CD14-positive monocyte (primary cell): ENCODE data around the gene IQSEC3. TPM values are rescaled to one million over a fixed set of nuclear protein-coding genes. Genes with fewer than 3 reads are reported as not detected.
"Not testable (repeated sequence)": the region's sequence is repeated elsewhere in the genome, so short reads cannot be mapped to it uniquely, and the experiment has no call there.

Experiments
- DNase-seq, 3 donors: peaks; one replicate each; pipeline ENCODE4 v3.0.0-alpha.2; 2011 to 2022
- H2AFZ ChIP-seq: 2 replicates; pipeline ENCODE4 v1.6.0; 2012; ENCODE audit warnings: mild to moderate bottlenecking, low read depth, low read length, inconsistent platforms; ENCODE audit not compliant: insufficient read depth, poor library complexity, severe bottlenecking
- H3K27ac ChIP-seq, 2 donors: 1 replicate in 1 of 2; 2 replicates in 1 of 2; pipeline ENCODE4 v1.5.1; 2012 to 2013; ENCODE audit warnings: low read length in 2 of 2, control low read depth in 1 of 2, inconsistent platforms in 1 of 2, low read depth in 1 of 2, mild to moderate bottlenecking in 1 of 2
- H3K27me3 ChIP-seq, 2 donors: one replicate each; pipeline versions ENCODE4 v1.6.0 to v1.6.1; 2011 to 2013; ENCODE audit warnings: low read length in 2 of 2; ENCODE audit not compliant: control insufficient read depth in 2 of 2, insufficient read depth in 2 of 2
- H3K36me3 ChIP-seq, 2 donors: replicated peaks in 1 of 2; 1 replicate in 1 of 2; 2 replicates in 1 of 2; pipeline versions ENCODE4 v1.5.1 to v1.6.1; 2012 to 2013; ENCODE audit warnings: low read length in 2 of 2, control low read depth in 1 of 2, inconsistent platforms in 1 of 2, mild to moderate bottlenecking in 1 of 2; ENCODE audit not compliant: insufficient read depth in 2 of 2, control insufficient read depth in 1 of 2
- H3K4me1 ChIP-seq, 2 donors: 1 replicate in 1 of 2; 2 replicates in 1 of 2; pipeline versions ENCODE4 v1.5.1 to v1.6.1; 2012 to 2013; ENCODE audit warnings: low read length in 2 of 2, control low read depth in 1 of 2, inconsistent platforms in 1 of 2, mild to moderate bottlenecking in 1 of 2, moderate library complexity in 1 of 2; ENCODE audit not compliant: insufficient read depth in 2 of 2, control insufficient read depth in 1 of 2
- H3K4me2 ChIP-seq: replicated peaks from 2 replicates; pipeline ENCODE3; 2012; ENCODE audit warnings: low read length, moderate library complexity, mild to moderate bottlenecking; ENCODE audit not compliant: poor library complexity, severe bottlenecking; ENCODE audit errors: extremely low read depth
- H3K4me3 ChIP-seq, 3 experiments: fragments of 200-600 bp in 1 of 3; sonication (generic) in 1 of 3; replicated peaks in 1 of 3; 1 replicate in 2 of 3; 2 replicates in 1 of 3; pipeline ENCODE4 v1.5.1; 2011 to 2013; ENCODE audit warnings: low read length in 3 of 3, mild to moderate bottlenecking in 3 of 3, control low read depth in 2 of 3, low read depth in 2 of 3, inconsistent platforms in 1 of 3, moderate library complexity in 1 of 3
- H3K79me2 ChIP-seq: 2 replicates; pipeline ENCODE4 v1.6.0; 2012; ENCODE audit warnings: mild to moderate bottlenecking, control low read depth, inconsistent platforms, low read length, moderate library complexity; ENCODE audit not compliant: insufficient read depth
- H3K9ac ChIP-seq: 2 replicates; pipeline ENCODE4 v1.6.0; 2017; ENCODE audit warnings: low read length, mild to moderate bottlenecking; ENCODE audit not compliant: insufficient read depth, poor library complexity, severe bottlenecking
- H3K9me3 ChIP-seq, 2 donors: replicated peaks in 1 of 2; 1 replicate in 1 of 2; 2 replicates in 1 of 2; pipeline versions ENCODE4 v1.5.1 to v1.6.1; 2012 to 2013; ENCODE audit warnings: low read length in 2 of 2, control low read depth in 1 of 2; ENCODE audit not compliant: control insufficient read depth in 1 of 2, insufficient read depth in 1 of 2
- H4K20me1 ChIP-seq: 2 replicates; pipeline ENCODE4 v1.6.0; 2012; ENCODE audit warnings: mild to moderate bottlenecking, low read length, control low read depth, moderate library complexity; ENCODE audit not compliant: insufficient read depth
- H3K27ac Mint-ChIP-seq, 7 donors: one replicate each; pipeline ENCODE4 v1.8.0; 2020; ENCODE audit warnings: mild to moderate bottlenecking in 7 of 7, mixed read lengths in 7 of 7, moderate library complexity in 6 of 7, inconsistent platforms in 2 of 7
- H3K27me3 Mint-ChIP-seq, 3 donors: one replicate each; pipeline ENCODE4 v1.8.0; 2021 to 2022; ENCODE audit warnings: low read depth in 3 of 3, mild to moderate bottlenecking in 3 of 3, mixed read lengths in 3 of 3, moderate library complexity in 3 of 3, inconsistent platforms in 1 of 3
- H3K36me3 Mint-ChIP-seq, 2 donors: one replicate each; pipeline ENCODE4 v1.8.0; 2020; ENCODE audit warnings: mixed read lengths in 2 of 2, inconsistent platforms in 1 of 2, mild to moderate bottlenecking in 1 of 2
- H3K4me1 Mint-ChIP-seq: one replicate; pipeline ENCODE4 v1.8.0; 2020; ENCODE audit warnings: mild to moderate bottlenecking, mixed read lengths
- H3K4me3 Mint-ChIP-seq, 2 donors: one replicate each; pipeline ENCODE4 v1.8.0; 2020; ENCODE audit warnings: mild to moderate bottlenecking in 2 of 2, mixed read lengths in 2 of 2, moderate library complexity in 1 of 2
- H3K9me3 Mint-ChIP-seq, 7 donors: one replicate each; pipeline ENCODE4 v1.8.0; 2020 to 2022; ENCODE audit warnings: mixed read lengths in 7 of 7, mild to moderate bottlenecking in 6 of 7, moderate library complexity in 6 of 7, inconsistent platforms in 2 of 7
- WGBS: methylation state at CpG from one replicate; pipeline ENCODE4 v1.1.5; 2013; ENCODE audit warnings: missing lambda C conversion rate; ENCODE audit not compliant: insufficient coverage; 5-methylcytosine and 5-hydroxymethylcytosine counted together
- intact Hi-C, 2 donors: fragments of 100-400 bp; cut with micrococcal nuclease; formaldehyde crosslinking; loops; one replicate each; pipeline versions ENCODE4 v1.15.0 to v1.15.1; 2023
- polyA plus RNA-seq, 3 donors: library from polyadenylated mRNA; depleted of rRNA in 1 of 3; unstranded in 2 of 3; stranded (reverse) in 1 of 3; fragments of 300-500 nt in 2 of 3; fragments of >200 nt in 1 of 3; fragmentation: Illumina TruSeq in 2 of 3; gene quantifications; 1 replicate in 2 of 3; 2 replicates in 1 of 3; pipeline ENCODE4 v1.2.3, GENCODE V29; 2012 to 2021

IQSEC3 gene
- polyA plus RNA-seq, 3 donors = not detected

GRCh38 chr12:45991-46358 lies 20.6 kb upstream of the IQSEC3 start:
- H3K9me3 ChIP-seq, H3K36me3 Mint-ChIP-seq, H3K27ac Mint-ChIP-seq, H3K27me3 ChIP-seq, H3K36me3 ChIP-seq, H3K9me3 Mint-ChIP-seq, H4K20me1 ChIP-seq, H3K79me2 ChIP-seq, H2AFZ ChIP-seq, H3K27ac ChIP-seq, H3K4me2 ChIP-seq, H3K4me3 Mint-ChIP-seq, H3K9ac ChIP-seq, intact Hi-C loops: not testable (repeated sequence)
- Mint-ChIP-seq H3K4me1 (peaks cover 33% of the 10 kb centered on the region), H3K27me3 (peaks cover 2 to 23% (median 13%) of the 10 kb centered on the region in 3 donors)
- WGBS = no CpG with 5 or more reads among the region's 5 CpGs
- peak overlapping the region in 1 of 3 experiments; percentile 17 for H3K4me3 ChIP-seq
- peaks cover 14 to 17% of the 10 kb centered on the region in 2 donors for H3K4me1 ChIP-seq
- DNase-seq = peak in 2 of 3 donors; percentile 17 to 26

- WGBS = no CpG with 5 or more reads among the region's 5 CpGs
- H3K36me3 Mint-ChIP-seq, H3K4me2 ChIP-seq, H3K79me2 ChIP-seq, H3K36me3 ChIP-seq, H4K20me1 ChIP-seq, H3K4me3 ChIP-seq, H3K9me3 ChIP-seq, H3K9ac ChIP-seq, H3K27me3 ChIP-seq, H2AFZ ChIP-seq, DNase-seq, H3K27ac ChIP-seq, intact Hi-C loops, H3K9me3 Mint-ChIP-seq: not testable (repeated sequence)
- Mint-ChIP-seq H3K27me3 (peaks cover 5 to 23% (median 13%) of the 10 kb centered on the region in 3 donors), H3K4me3 (peak overlapping the region in 1 of 2 donors; percentile 39), H3K27ac (peak overlapping the region in 2 of 7 donors; percentile 11 to 50), H3K4me1 (peaks cover 33% of the 10 kb centered on the region)
- peaks cover 14 to 17% of the 10 kb centered on the region in 2 donors for H3K4me1 ChIP-seq
These were observed 20.0 kb upstream of the IQSEC3 start for GRCh38 chr12:46542-46941.

- H3K4me3 Mint-ChIP-seq, H3K36me3 ChIP-seq, H3K27me3 ChIP-seq, H3K36me3 Mint-ChIP-seq, H4K20me1 ChIP-seq, H2AFZ ChIP-seq, H3K27ac Mint-ChIP-seq, H3K9me3 Mint-ChIP-seq, H3K4me3 ChIP-seq, H3K9me3 ChIP-seq, H3K9ac ChIP-seq, intact Hi-C loops, H3K4me2 ChIP-seq, H3K27ac ChIP-seq, H3K79me2 ChIP-seq, DNase-seq: not testable (repeated sequence)
- peaks cover 7 to 27% (median 13%) of the 10 kb centered on the region in 3 donors for H3K27me3 Mint-ChIP-seq
- no CpG with 5 or more reads among the region's 3 CpGs for WGBS
- H3K4me1 Mint-ChIP-seq = peaks cover 33% of the 10 kb centered on the region
- H3K4me1 ChIP-seq = peaks cover 14 to 17% of the 10 kb centered on the region in 2 donors
These were observed 18.8 kb upstream of the IQSEC3 start for GRCh38 chr12:47699-48226.

- H3K4me3 ChIP-seq, H3K79me2 ChIP-seq, H3K27ac ChIP-seq, H3K9ac ChIP-seq, H3K36me3 ChIP-seq, H3K4me2 ChIP-seq, H4K20me1 ChIP-seq, H3K27ac Mint-ChIP-seq, H3K27me3 ChIP-seq, H3K9me3 ChIP-seq, H2AFZ ChIP-seq, H3K36me3 Mint-ChIP-seq, intact Hi-C loops, DNase-seq, H3K9me3 Mint-ChIP-seq: not testable (repeated sequence)
- H3K4me1 ChIP-seq = peaks cover 14 to 17% of the 10 kb centered on the region in 2 donors
- WGBS = 88% methylated on average over 5 of the region's 5 CpGs
- Mint-ChIP-seq H3K4me1 (peaks cover 33% of the 10 kb centered on the region), H3K27me3 (peaks cover 16 to 33% (median 16%) of the 10 kb centered on the region in 3 donors), H3K4me3 (peak overlapping the region in 1 of 2 donors; percentile 72)
These were observed 17.4 kb upstream of the IQSEC3 start for GRCh38 chr12:49149-49548.
